ENCODE results near the gene RUNX2. TPM values are rescaled to one million over a fixed set of nuclear protein-coding genes. Genes with fewer than 3 reads are reported as not detected.
"Not testable (repeated sequence)": the region's sequence is repeated elsewhere in the genome, so short reads cannot be mapped to it uniquely, and the experiment has no call there.

RUNX2 gene
- total RNA-seq, 1 experiment from 2014 or later: 7.0 TPM

- H3K9me3 ChIP-seq (ENCODE audit: control insufficient read depth, insufficient read depth, low read depth, low read length); H3K4me1 ChIP-seq (ENCODE audit: control insufficient read depth, insufficient read depth, low read length); intact Hi-C loops (cut with micrococcal nuclease; ENCODE audit: unreplicated experiment); DNase-seq (ENCODE audit: low read depth, low spot score); in situ Hi-C loops (cut with HindIII; ENCODE audit: low pct_unique_long_range_greater_than_20kb, low sequenced_read_pairs); H3K27me3 ChIP-seq (ENCODE audit: control insufficient read depth, insufficient read depth, low read length); BruUV-seq (replicated peaks); ATAC-seq; H3K36me3 ChIP-seq (ENCODE audit: control insufficient read depth, insufficient read depth, low read length); H3K4me3 ChIP-seq (ENCODE audit: low read depth in 2 of 2, low read length in 2 of 2); CTCF ChIA-PET; H3K27ac ChIP-seq (ENCODE audit: low read length): not testable (repeated sequence)
- POLR2A ChIA-PET: interaction anchor here (0.6 kb wide), 1 partner anchor 56 kb away, joined by 9 read pairs; no protein-coding TSS in a partner anchor
Measured at GRCh38 chr6:45294065-45294701, 33.9 kb upstream of the RUNX2 start.

- H3K4me3 ChIP-seq (ENCODE audit: low read depth in 2 of 2, low read length in 2 of 2): no peak overlapping the region
- BruUV-seq (replicated peaks): no TSS peak
- CTCF ChIA-PET: no interaction called here
- no peak overlapping the region for H3K27ac ChIP-seq (ENCODE audit: low read length)
- H3K36me3 ChIP-seq (ENCODE audit: control insufficient read depth, insufficient read depth, low read length): no peaks in the 10 kb centered on the region
- ATAC-seq (no peak), DNase-seq (ENCODE audit: low read depth, low spot score) (no peak)
- no peaks in the 10 kb centered on the region for H3K27me3 ChIP-seq (ENCODE audit: control insufficient read depth, insufficient read depth, low read length)
- no peaks in the 10 kb centered on the region for H3K9me3 ChIP-seq (ENCODE audit: control insufficient read depth, insufficient read depth, low read depth, low read length)
- intact Hi-C loops (cut with micrococcal nuclease; ENCODE audit: unreplicated experiment): no loop called here
- no peaks in the 10 kb centered on the region for H3K4me1 ChIP-seq (ENCODE audit: control insufficient read depth, insufficient read depth, low read length)
- POLR2A ChIA-PET: interaction anchor here (0.6 to 0.7 kb wide), 2 partner anchors 53 to 89 kb away, joined by 3 to 9 read pairs; no protein-coding TSS in a partner anchor
- in situ Hi-C loops (cut with HindIII; ENCODE audit: low pct_unique_long_range_greater_than_20kb, low sequenced_read_pairs): no loop called here
- TF ChIP-seq, protein P1, sequence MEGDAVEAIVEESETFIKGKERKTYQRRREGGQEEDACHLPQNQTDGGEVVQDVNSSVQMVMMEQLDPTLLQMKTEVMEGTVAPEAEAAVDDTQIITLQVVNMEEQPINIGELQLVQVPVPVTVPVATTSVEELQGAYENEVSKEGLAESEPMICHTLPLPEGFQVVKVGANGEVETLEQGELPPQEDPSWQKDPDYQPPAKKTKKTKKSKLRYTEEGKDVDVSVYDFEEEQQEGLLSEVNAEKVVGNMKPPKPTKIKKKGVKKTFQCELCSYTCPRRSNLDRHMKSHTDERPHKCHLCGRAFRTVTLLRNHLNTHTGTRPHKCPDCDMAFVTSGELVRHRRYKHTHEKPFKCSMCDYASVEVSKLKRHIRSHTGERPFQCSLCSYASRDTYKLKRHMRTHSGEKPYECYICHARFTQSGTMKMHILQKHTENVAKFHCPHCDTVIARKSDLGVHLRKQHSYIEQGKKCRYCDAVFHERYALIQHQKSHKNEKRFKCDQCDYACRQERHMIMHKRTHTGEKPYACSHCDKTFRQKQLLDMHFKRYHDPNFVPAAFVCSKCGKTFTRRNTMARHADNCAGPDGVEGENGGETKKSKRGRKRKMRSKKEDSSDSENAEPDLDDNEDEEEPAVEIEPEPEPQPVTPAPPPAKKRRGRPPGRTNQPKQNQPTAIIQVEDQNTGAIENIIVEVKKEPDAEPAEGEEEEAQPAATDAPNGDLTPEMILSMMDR (IDR thresholded peaks at IDR 0.05): no peak
- TF ChIP-seq POLR2AphosphoS5 (IDR thresholded peaks at IDR 0.05; ENCODE audit: low read depth, low read length) (no peak), SIN3A (IDR thresholded peaks at IDR 0.05; ENCODE audit: borderline replicate concordance, insufficient read depth, low read depth, low read length) (no peak), REST (IDR thresholded peaks at IDR 0.05; ENCODE audit: insufficient read depth in 1 of 2, low read depth in 2 of 2, low read length in 1 of 2) (no peak), TCF7L2 (IDR thresholded peaks at IDR 0.05; ENCODE audit: low read depth, low read length) (no peak)
Measured at GRCh38 chr6:45297320-45297719, 30.8 kb upstream of the RUNX2 start.

DNA sequence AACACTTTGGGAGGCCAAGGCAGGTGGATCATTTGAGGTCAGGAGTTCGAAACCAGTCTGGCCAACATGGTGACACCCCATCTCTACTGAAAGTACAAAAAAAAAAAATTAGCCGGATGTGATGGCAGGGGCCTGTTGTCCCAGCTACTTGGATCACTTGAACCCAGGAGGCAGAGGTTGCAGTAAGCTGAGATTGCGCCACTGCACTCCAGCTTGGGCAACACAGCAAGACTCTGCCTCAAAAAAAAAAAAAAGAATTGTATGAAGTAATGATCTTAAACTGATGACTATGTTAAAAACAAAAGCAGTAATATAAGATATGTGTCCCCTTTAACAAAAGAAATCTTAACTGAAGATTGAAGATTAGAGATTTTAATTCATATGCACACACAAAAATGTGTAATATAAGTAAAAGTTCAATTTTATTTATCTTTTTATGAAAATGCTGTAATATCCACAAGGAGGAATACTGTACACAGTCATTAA lies 29.0 kb upstream of the RUNX2 start:
- CTCF ChIA-PET: no interaction called here
- POLR2A ChIA-PET: no interaction called here
- H3K4me1 ChIP-seq (ENCODE audit: control insufficient read depth, insufficient read depth, low read length): no peaks in the 10 kb centered on the region
- no peaks in the 10 kb centered on the region for H3K9me3 ChIP-seq (ENCODE audit: control insufficient read depth, insufficient read depth, low read depth, low read length)
- ATAC-seq: no peak
- in situ Hi-C loops (cut with HindIII; ENCODE audit: low pct_unique_long_range_greater_than_20kb, low sequenced_read_pairs): no loop called here
- DNase-seq (ENCODE audit: low read depth, low spot score): no peak
- no peak overlapping the region for H3K4me3 ChIP-seq (ENCODE audit: low read depth in 2 of 2, low read length in 2 of 2)
- no TSS peak for BruUV-seq (replicated peaks)
- TF ChIP-seq, protein P1 (IDR thresholded peaks at IDR 0.05): no peak
- TF ChIP-seq TCF7L2 (IDR thresholded peaks at IDR 0.05; ENCODE audit: low read depth, low read length) (no peak), SIN3A (IDR thresholded peaks at IDR 0.05; ENCODE audit: borderline replicate concordance, insufficient read depth, low read depth, low read length) (no peak), REST (IDR thresholded peaks at IDR 0.05; ENCODE audit: insufficient read depth in 1 of 2, low read depth in 2 of 2, low read length in 1 of 2) (no peak), POLR2AphosphoS5 (IDR thresholded peaks at IDR 0.05; ENCODE audit: low read depth, low read length) (no peak)
- intact Hi-C loops (cut with micrococcal nuclease; ENCODE audit: unreplicated experiment): no loop called here
- H3K27me3 ChIP-seq (ENCODE audit: control insufficient read depth, insufficient read depth, low read length): no peaks in the 10 kb centered on the region
- H3K27ac ChIP-seq (ENCODE audit: low read length): no peak overlapping the region
- no peaks in the 10 kb centered on the region for H3K36me3 ChIP-seq (ENCODE audit: control insufficient read depth, insufficient read depth, low read length)
